C4-2B (cell line): ENCODE measurements around the gene NLK.

Experiments
- ZFX ChIP-seq: fragments of 450-650 bp; IDR thresholded peaks from 2 replicates; pipeline ENCODE4 v1.6.1; 2017
- TF ChIP-seq, protein P1 (sequence below): fragments of 450-650 bp; conservative IDR thresholded peaks from 2 replicates; pipeline ENCODE4 v1.5.1; 2017; ENCODE audit warnings: mild to moderate bottlenecking

- TF ChIP-seq, protein P1, sequence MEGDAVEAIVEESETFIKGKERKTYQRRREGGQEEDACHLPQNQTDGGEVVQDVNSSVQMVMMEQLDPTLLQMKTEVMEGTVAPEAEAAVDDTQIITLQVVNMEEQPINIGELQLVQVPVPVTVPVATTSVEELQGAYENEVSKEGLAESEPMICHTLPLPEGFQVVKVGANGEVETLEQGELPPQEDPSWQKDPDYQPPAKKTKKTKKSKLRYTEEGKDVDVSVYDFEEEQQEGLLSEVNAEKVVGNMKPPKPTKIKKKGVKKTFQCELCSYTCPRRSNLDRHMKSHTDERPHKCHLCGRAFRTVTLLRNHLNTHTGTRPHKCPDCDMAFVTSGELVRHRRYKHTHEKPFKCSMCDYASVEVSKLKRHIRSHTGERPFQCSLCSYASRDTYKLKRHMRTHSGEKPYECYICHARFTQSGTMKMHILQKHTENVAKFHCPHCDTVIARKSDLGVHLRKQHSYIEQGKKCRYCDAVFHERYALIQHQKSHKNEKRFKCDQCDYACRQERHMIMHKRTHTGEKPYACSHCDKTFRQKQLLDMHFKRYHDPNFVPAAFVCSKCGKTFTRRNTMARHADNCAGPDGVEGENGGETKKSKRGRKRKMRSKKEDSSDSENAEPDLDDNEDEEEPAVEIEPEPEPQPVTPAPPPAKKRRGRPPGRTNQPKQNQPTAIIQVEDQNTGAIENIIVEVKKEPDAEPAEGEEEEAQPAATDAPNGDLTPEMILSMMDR, result no peak
- TF ChIP-seq ZFX, result no peak
Measured at GRCh38 chr17:28090551-28090950, 48.1 kb downstream of the NLK start.
